DND-41 (cell line): ENCODE results near the gene C2orf80.

Experiments used
- EZH2 ChIP-seq: IDR thresholded peaks from 3 replicates; pipeline ENCODE4 v1.6.1; 2012; ENCODE audit warnings: borderline replicate concordance, low read depth, mild to moderate bottlenecking, moderate library complexity, low read length, inconsistent platforms; ENCODE audit not compliant: severe bottlenecking
- TF ChIP-seq, protein P1 (sequence below): IDR thresholded peaks from 2 replicates; pipeline ENCODE4 v1.5.1; 2012; ENCODE audit warnings: borderline replicate concordance, low read length, moderate library complexity, mild to moderate bottlenecking; ENCODE audit not compliant: poor library complexity, severe bottlenecking; ENCODE audit errors: extremely low read depth

DNA sequence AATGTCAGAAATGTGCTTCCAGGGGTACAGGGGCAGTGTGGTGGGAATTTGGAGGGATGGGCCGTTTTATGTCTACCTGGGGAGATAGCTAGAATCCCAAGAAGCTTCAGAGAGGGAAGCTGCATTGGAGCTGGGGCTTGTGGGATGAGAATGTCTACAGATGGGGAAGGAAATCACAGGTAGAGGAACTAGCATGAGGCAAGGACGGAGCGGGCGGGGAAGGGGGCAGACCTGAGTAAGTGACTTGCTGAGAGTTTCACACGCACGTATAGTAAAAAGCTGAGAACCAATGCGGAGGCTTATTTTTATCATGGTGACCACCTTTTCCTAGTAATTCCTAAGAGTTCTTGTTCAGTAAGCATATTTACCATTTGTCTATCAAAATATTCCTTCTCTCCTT is 6.3 kb downstream of the C2orf80 start:
- TF ChIP-seq, protein P1, sequence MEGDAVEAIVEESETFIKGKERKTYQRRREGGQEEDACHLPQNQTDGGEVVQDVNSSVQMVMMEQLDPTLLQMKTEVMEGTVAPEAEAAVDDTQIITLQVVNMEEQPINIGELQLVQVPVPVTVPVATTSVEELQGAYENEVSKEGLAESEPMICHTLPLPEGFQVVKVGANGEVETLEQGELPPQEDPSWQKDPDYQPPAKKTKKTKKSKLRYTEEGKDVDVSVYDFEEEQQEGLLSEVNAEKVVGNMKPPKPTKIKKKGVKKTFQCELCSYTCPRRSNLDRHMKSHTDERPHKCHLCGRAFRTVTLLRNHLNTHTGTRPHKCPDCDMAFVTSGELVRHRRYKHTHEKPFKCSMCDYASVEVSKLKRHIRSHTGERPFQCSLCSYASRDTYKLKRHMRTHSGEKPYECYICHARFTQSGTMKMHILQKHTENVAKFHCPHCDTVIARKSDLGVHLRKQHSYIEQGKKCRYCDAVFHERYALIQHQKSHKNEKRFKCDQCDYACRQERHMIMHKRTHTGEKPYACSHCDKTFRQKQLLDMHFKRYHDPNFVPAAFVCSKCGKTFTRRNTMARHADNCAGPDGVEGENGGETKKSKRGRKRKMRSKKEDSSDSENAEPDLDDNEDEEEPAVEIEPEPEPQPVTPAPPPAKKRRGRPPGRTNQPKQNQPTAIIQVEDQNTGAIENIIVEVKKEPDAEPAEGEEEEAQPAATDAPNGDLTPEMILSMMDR: no peak
- no peak for TF ChIP-seq EZH2
